CD14-positive monocyte (primary cell): ENCODE data around the gene FAM210B. TPM values are rescaled to one million over a fixed set of nuclear protein-coding genes. Genes with fewer than 3 reads are reported as not detected.
"Not testable (repeated sequence)": the region's sequence is repeated elsewhere in the genome, so short reads cannot be mapped to it uniquely, and the experiment has no call there.

ENCODE experiments used
- DNase-seq, 3 donors: peaks; one replicate each; pipeline ENCODE4 v3.0.0-alpha.2; 2011 to 2022
- H2AFZ ChIP-seq: 2 replicates; pipeline ENCODE4 v1.6.0; 2012; ENCODE audit warnings: mild to moderate bottlenecking, low read depth, low read length, inconsistent platforms; ENCODE audit not compliant: insufficient read depth, poor library complexity, severe bottlenecking
- H3K27ac ChIP-seq, 2 donors: 1 replicate in 1 of 2; 2 replicates in 1 of 2; pipeline ENCODE4 v1.5.1; 2012 to 2013; ENCODE audit warnings: low read length in 2 of 2, control low read depth in 1 of 2, inconsistent platforms in 1 of 2, low read depth in 1 of 2, mild to moderate bottlenecking in 1 of 2
- H3K27me3 ChIP-seq, 2 donors: one replicate each; pipeline versions ENCODE4 v1.6.0 to v1.6.1; 2011 to 2013; ENCODE audit warnings: low read length in 2 of 2; ENCODE audit not compliant: control insufficient read depth in 2 of 2, insufficient read depth in 2 of 2
- H3K36me3 ChIP-seq, 2 donors: replicated peaks in 1 of 2; 1 replicate in 1 of 2; 2 replicates in 1 of 2; pipeline versions ENCODE4 v1.5.1 to v1.6.1; 2012 to 2013; ENCODE audit warnings: low read length in 2 of 2, control low read depth in 1 of 2, inconsistent platforms in 1 of 2, mild to moderate bottlenecking in 1 of 2; ENCODE audit not compliant: insufficient read depth in 2 of 2, control insufficient read depth in 1 of 2
- H3K4me1 ChIP-seq, 2 donors: 1 replicate in 1 of 2; 2 replicates in 1 of 2; pipeline versions ENCODE4 v1.5.1 to v1.6.1; 2012 to 2013; ENCODE audit warnings: low read length in 2 of 2, control low read depth in 1 of 2, inconsistent platforms in 1 of 2, mild to moderate bottlenecking in 1 of 2, moderate library complexity in 1 of 2; ENCODE audit not compliant: insufficient read depth in 2 of 2, control insufficient read depth in 1 of 2
- H3K4me2 ChIP-seq: replicated peaks from 2 replicates; pipeline ENCODE3; 2012; ENCODE audit warnings: low read length, moderate library complexity, mild to moderate bottlenecking; ENCODE audit not compliant: poor library complexity, severe bottlenecking; ENCODE audit errors: extremely low read depth
- H3K4me3 ChIP-seq, 3 experiments: fragments of 200-600 bp in 1 of 3; sonication (generic) in 1 of 3; replicated peaks in 1 of 3; 1 replicate in 2 of 3; 2 replicates in 1 of 3; pipeline ENCODE4 v1.5.1; 2011 to 2013; ENCODE audit warnings: low read length in 3 of 3, mild to moderate bottlenecking in 3 of 3, control low read depth in 2 of 3, low read depth in 2 of 3, inconsistent platforms in 1 of 3, moderate library complexity in 1 of 3
- H3K79me2 ChIP-seq: 2 replicates; pipeline ENCODE4 v1.6.0; 2012; ENCODE audit warnings: mild to moderate bottlenecking, control low read depth, inconsistent platforms, low read length, moderate library complexity; ENCODE audit not compliant: insufficient read depth
- H3K9ac ChIP-seq: 2 replicates; pipeline ENCODE4 v1.6.0; 2017; ENCODE audit warnings: low read length, mild to moderate bottlenecking; ENCODE audit not compliant: insufficient read depth, poor library complexity, severe bottlenecking
- H3K9me3 ChIP-seq, 2 donors: replicated peaks in 1 of 2; 1 replicate in 1 of 2; 2 replicates in 1 of 2; pipeline versions ENCODE4 v1.5.1 to v1.6.1; 2012 to 2013; ENCODE audit warnings: low read length in 2 of 2, control low read depth in 1 of 2; ENCODE audit not compliant: control insufficient read depth in 1 of 2, insufficient read depth in 1 of 2
- H4K20me1 ChIP-seq: 2 replicates; pipeline ENCODE4 v1.6.0; 2012; ENCODE audit warnings: mild to moderate bottlenecking, low read length, control low read depth, moderate library complexity; ENCODE audit not compliant: insufficient read depth
- H3K27ac Mint-ChIP-seq, 7 donors: one replicate each; pipeline ENCODE4 v1.8.0; 2020; ENCODE audit warnings: mild to moderate bottlenecking in 7 of 7, mixed read lengths in 7 of 7, moderate library complexity in 6 of 7, inconsistent platforms in 2 of 7
- H3K27me3 Mint-ChIP-seq, 3 donors: one replicate each; pipeline ENCODE4 v1.8.0; 2021 to 2022; ENCODE audit warnings: low read depth in 3 of 3, mild to moderate bottlenecking in 3 of 3, mixed read lengths in 3 of 3, moderate library complexity in 3 of 3, inconsistent platforms in 1 of 3
- H3K36me3 Mint-ChIP-seq, 2 donors: one replicate each; pipeline ENCODE4 v1.8.0; 2020; ENCODE audit warnings: mixed read lengths in 2 of 2, inconsistent platforms in 1 of 2, mild to moderate bottlenecking in 1 of 2
- H3K4me1 Mint-ChIP-seq: one replicate; pipeline ENCODE4 v1.8.0; 2020; ENCODE audit warnings: mild to moderate bottlenecking, mixed read lengths
- H3K4me3 Mint-ChIP-seq, 2 donors: one replicate each; pipeline ENCODE4 v1.8.0; 2020; ENCODE audit warnings: mild to moderate bottlenecking in 2 of 2, mixed read lengths in 2 of 2, moderate library complexity in 1 of 2
- H3K9me3 Mint-ChIP-seq, 7 donors: one replicate each; pipeline ENCODE4 v1.8.0; 2020 to 2022; ENCODE audit warnings: mixed read lengths in 7 of 7, mild to moderate bottlenecking in 6 of 7, moderate library complexity in 6 of 7, inconsistent platforms in 2 of 7
- WGBS: methylation state at CpG from one replicate; pipeline ENCODE4 v1.1.5; 2013; ENCODE audit warnings: missing lambda C conversion rate; ENCODE audit not compliant: insufficient coverage; 5-methylcytosine and 5-hydroxymethylcytosine counted together
- intact Hi-C, 2 donors: fragments of 100-400 bp; cut with micrococcal nuclease; formaldehyde crosslinking; loops; one replicate each; pipeline versions ENCODE4 v1.15.0 to v1.15.1; 2023
- polyA plus RNA-seq, 3 donors: library from polyadenylated mRNA; depleted of rRNA in 1 of 3; unstranded in 2 of 3; stranded (reverse) in 1 of 3; fragments of 300-500 nt in 2 of 3; fragments of >200 nt in 1 of 3; fragmentation: Illumina TruSeq in 2 of 3; gene quantifications; 1 replicate in 2 of 3; 2 replicates in 1 of 3; pipeline ENCODE4 v1.2.3, GENCODE V29; 2012 to 2021
- TF ChIP-seq, protein P1 (sequence below): fragments of 200-600 bp; IDR thresholded peaks from one replicate; pipeline ENCODE4 v1.8.0; 2022; ENCODE audit warnings: antibody characterized with exemption, mild to moderate bottlenecking

FAM210B gene
- polyA plus RNA-seq, 3 donors, result 15.2 to 41.3 (median 34.5) TPM

DNA sequence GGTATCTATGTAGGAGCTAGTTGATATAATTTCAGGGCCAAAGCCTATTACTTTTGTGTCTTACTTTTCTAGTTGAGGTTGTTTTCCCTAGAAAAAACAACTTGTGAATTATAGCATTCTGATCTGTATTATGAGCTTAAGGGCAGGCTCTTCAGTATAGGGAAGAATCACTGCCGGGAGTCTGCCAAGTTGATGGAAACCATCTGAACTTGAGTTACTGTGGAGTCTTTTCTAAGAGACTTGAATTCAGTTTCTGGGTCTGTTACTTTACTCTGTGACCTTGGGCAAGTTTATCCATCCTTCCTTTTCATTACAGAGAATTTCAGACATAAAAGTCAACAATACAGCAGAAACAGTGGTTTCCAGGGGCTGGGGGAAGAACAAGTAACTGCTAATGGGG, 51.2 kb downstream of the FAM210B start:
- H3K27me3 ChIP-seq, result no peaks in the 10 kb centered on the region
- H3K4me3 Mint-ChIP-seq, result no peak overlapping the region
- no CpG with 5 or more reads among the region's 1 CpG for WGBS
- peaks cover 0 to 5% (median 0%) of the 10 kb centered on the region in 3 donors for H3K27me3 Mint-ChIP-seq
- peak overlapping the region; percentile 35 for H3K4me2 ChIP-seq
- peaks cover 39 to 46% of the 10 kb centered on the region in 2 donors for H3K36me3 Mint-ChIP-seq
- H3K79me2 ChIP-seq, result peaks cover 20% of the 10 kb centered on the region
- H3K27ac ChIP-seq, result peak overlapping the region in 1 of 2 donors; percentile 75
- no peak overlapping the region for H3K9ac ChIP-seq
- intact Hi-C loops, result loop anchor here in 1 of 2 donors (5.0 kb wide), 1 partner anchor 57 kb away; the partner anchor contains the start of gene RTF2
- no peaks in the 10 kb centered on the region for H4K20me1 ChIP-seq
- H3K36me3 ChIP-seq, result peaks cover 24 to 33% of the 10 kb centered on the region in 2 donors
- H3K4me1 Mint-ChIP-seq, result peaks cover 48% of the 10 kb centered on the region
- TF ChIP-seq, protein P1, sequence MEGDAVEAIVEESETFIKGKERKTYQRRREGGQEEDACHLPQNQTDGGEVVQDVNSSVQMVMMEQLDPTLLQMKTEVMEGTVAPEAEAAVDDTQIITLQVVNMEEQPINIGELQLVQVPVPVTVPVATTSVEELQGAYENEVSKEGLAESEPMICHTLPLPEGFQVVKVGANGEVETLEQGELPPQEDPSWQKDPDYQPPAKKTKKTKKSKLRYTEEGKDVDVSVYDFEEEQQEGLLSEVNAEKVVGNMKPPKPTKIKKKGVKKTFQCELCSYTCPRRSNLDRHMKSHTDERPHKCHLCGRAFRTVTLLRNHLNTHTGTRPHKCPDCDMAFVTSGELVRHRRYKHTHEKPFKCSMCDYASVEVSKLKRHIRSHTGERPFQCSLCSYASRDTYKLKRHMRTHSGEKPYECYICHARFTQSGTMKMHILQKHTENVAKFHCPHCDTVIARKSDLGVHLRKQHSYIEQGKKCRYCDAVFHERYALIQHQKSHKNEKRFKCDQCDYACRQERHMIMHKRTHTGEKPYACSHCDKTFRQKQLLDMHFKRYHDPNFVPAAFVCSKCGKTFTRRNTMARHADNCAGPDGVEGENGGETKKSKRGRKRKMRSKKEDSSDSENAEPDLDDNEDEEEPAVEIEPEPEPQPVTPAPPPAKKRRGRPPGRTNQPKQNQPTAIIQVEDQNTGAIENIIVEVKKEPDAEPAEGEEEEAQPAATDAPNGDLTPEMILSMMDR, result no peak
- peak overlapping the region; percentile 79 to 94 (median 88) for H3K27ac Mint-ChIP-seq
- H3K4me1 ChIP-seq, result peaks cover 49 to 51% of the 10 kb centered on the region in 2 donors
- H3K9me3 ChIP-seq, result peaks cover 0 to 4% of the 10 kb centered on the region in 2 donors
- H3K9me3 Mint-ChIP-seq, result peaks cover 0 to 4% (median 0%) of the 10 kb centered on the region in 7 donors
- no peak for DNase-seq
- no peak overlapping the region for H2AFZ ChIP-seq
- H3K4me3 ChIP-seq, result peak overlapping the region in 1 of 3 experiments; percentile 29

DNA sequence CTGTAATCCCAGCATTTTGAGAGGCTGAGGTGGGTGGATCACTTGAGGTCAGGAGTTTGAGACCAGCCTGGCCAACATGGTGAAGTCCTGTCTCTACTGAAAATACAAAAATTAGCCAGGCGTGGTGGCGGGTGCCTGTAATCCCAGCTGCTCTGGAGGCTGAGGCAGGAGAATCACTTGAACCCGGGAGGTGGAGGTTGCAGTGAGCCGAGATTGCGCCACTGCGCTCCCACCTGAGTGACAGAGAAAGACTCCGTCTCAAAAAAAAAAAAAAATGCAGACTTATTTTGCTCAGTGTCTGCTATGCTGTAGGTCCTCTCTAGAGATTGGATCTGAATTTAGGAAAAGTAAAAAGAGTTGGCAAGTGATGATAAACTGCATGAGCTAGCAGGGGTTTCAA, 52.5 kb downstream of the FAM210B start:
- H4K20me1 ChIP-seq, H3K27me3 ChIP-seq, H3K27me3 Mint-ChIP-seq, H3K9me3 Mint-ChIP-seq, intact Hi-C loops, H3K9me3 ChIP-seq, DNase-seq: not testable (repeated sequence)
- Histone ChIP-seq H3K4me1 (peaks cover 49 to 52% of the 10 kb centered on the region in 2 donors), H2AFZ (peak overlapping the region; percentile 56), H3K36me3 (peaks cover 14 to 20% of the 10 kb centered on the region in 2 donors), H3K4me2 (peak overlapping the region; percentile 81), H3K4me3 (peak overlapping the region in 1 of 3 experiments; percentile 76), H3K79me2 (peaks cover 25% of the 10 kb centered on the region), H3K9ac (peak overlapping the region; percentile 37), H3K27ac (peak overlapping the region; percentile 79 to 94)
- H3K27ac Mint-ChIP-seq, result peak overlapping the region; percentile 96 to 99 (median 98)
- 71% methylated on average over 4 of the region's 7 CpGs for WGBS
- H3K4me1 Mint-ChIP-seq, result peaks cover 50% of the 10 kb centered on the region
- peaks cover 26 to 35% of the 10 kb centered on the region in 2 donors for H3K36me3 Mint-ChIP-seq
- peak overlapping the region; percentile 48 to 76 for H3K4me3 Mint-ChIP-seq
